Endothelial cell of umbilical vein (primary cell): ENCODE data around the gene ANKRD44. TPM values are rescaled to one million over a fixed set of nuclear protein-coding genes. Genes with fewer than 3 reads are reported as not detected.

Experiments
- BruUV-seq: library from RNA; stranded (reverse); fragments of 400-500 nt; replicated peaks from 2 replicates; lab custom pipeline; 2021; lab: Mats Ljungman, UMichigan
- CTCF ChIA-PET: fragments of 300-600, 350-600 bp; sonication (Branson Sonifier 250); formaldehyde crosslinking; loops from one replicate; lab custom pipeline; 2021; ENCODE audit warnings: antibody characterized with exemption, inconsistent platforms; lab: Charles Lee
- POLR2A ChIA-PET: fragments of 300-600, 350-600 bp; sonication (Branson Sonifier 250); formaldehyde crosslinking; loops from one replicate; lab custom pipeline; 2021; ENCODE audit warnings: antibody characterized with exemption, inconsistent platforms; lab: Charles Lee
- DNase-seq: peaks from one replicate; pipeline ENCODE4 v3.0.0-alpha.2; 2011; ENCODE audit warnings: low read depth, low spot score
- FAIRE-seq: peaks from 2 replicates; lab custom pipeline; 2011; peaks lifted over from hg19 to GRCh38; lab: Jason Lieb, UNC
- H2AFZ ChIP-seq: 2 replicates; pipeline ENCODE4 v1.6.0; 2012; ENCODE audit warnings: low read depth, low read length, control low read depth, inconsistent platforms
- H3K27ac ChIP-seq: 2 replicates; pipeline ENCODE4 v1.5.1; 2011; ENCODE audit warnings: low read depth, mild to moderate bottlenecking, control low read depth, low read length, moderate library complexity; ENCODE audit not compliant: insufficient read depth
- H3K27me3 ChIP-seq, 2 experiments: 2 replicates each; pipeline versions ENCODE4 v1.6.0 to v1.6.1; 2011; ENCODE audit warnings: low read length in 2 of 2, mixed read lengths in 1 of 2; ENCODE audit not compliant: control insufficient read depth in 2 of 2, insufficient read depth in 2 of 2
- H3K36me3 ChIP-seq, 2 experiments: 2 replicates in 1 of 2; 3 replicates in 1 of 2; pipeline ENCODE4 v1.5.1; 2011; ENCODE audit warnings: low read length in 2 of 2, mild to moderate bottlenecking in 1 of 2, moderate library complexity in 1 of 2; ENCODE audit not compliant: control insufficient read depth in 2 of 2, insufficient read depth in 2 of 2; ENCODE audit errors: extremely low read depth in 1 of 2
- H3K4me1 ChIP-seq: 3 replicates; pipeline ENCODE4 v1.5.1; 2011; ENCODE audit warnings: mild to moderate bottlenecking, low read length; ENCODE audit not compliant: control insufficient read depth, insufficient read depth; ENCODE audit errors: extremely low read depth
- H3K4me2 ChIP-seq: 2 replicates; pipeline ENCODE4 v1.6.1; 2011; ENCODE audit warnings: low read length, control low read depth, mixed read lengths; ENCODE audit not compliant: insufficient read depth
- H3K4me3 ChIP-seq, 3 experiments: fragments of 200-600 bp in 1 of 3; sonication (generic), shearing (Covaris generic) in 1 of 3; replicated peaks in 1 of 3; 2 replicates each; pipeline ENCODE4 v1.5.1; 2011 to 2016; ENCODE audit warnings: control low read depth in 3 of 3, low read length in 3 of 3, mild to moderate bottlenecking in 2 of 3, inconsistent platforms in 1 of 3, low read depth in 1 of 3, moderate library complexity in 1 of 3; ENCODE audit not compliant: insufficient read depth in 1 of 3
- H3K79me2 ChIP-seq: 2 replicates; pipeline ENCODE4 v1.6.0; 2012; ENCODE audit warnings: low read length, inconsistent platforms; ENCODE audit not compliant: control insufficient read depth, insufficient read depth
- H3K9ac ChIP-seq: replicated peaks from 2 replicates; pipeline ENCODE3; 2011; ENCODE audit warnings: low read length, control low read depth; ENCODE audit not compliant: insufficient read depth; ENCODE audit errors: extremely low read depth
- H3K9me1 ChIP-seq: replicated peaks from 3 replicates; pipeline ENCODE4 v1.6.0; 2011; ENCODE audit warnings: mild to moderate bottlenecking, low read length; ENCODE audit not compliant: control insufficient read depth, insufficient read depth; ENCODE audit errors: extremely low read depth
- H3K9me3 ChIP-seq: replicated peaks from 2 replicates; pipeline ENCODE4 v1.5.1; 2012; ENCODE audit warnings: low read length, inconsistent platforms; ENCODE audit not compliant: control insufficient read depth, insufficient read depth
- H4K20me1 ChIP-seq: replicated peaks from 2 replicates; pipeline ENCODE3; 2011; ENCODE audit warnings: mild to moderate bottlenecking, low read length; ENCODE audit not compliant: control insufficient read depth, insufficient read depth; ENCODE audit errors: extremely low read depth
- CTCF ChIP-seq, 2 donors: IDR thresholded peaks; 1 replicate in 1 of 2; 2 replicates in 1 of 2; pipeline ENCODE4 v1.5.1; 2011; ENCODE audit warnings: low read length in 2 of 2, mild to moderate bottlenecking in 2 of 2, moderate library complexity in 2 of 2, control low read depth in 1 of 2, inconsistent platforms in 1 of 2, low read depth in 1 of 2; ENCODE audit not compliant: insufficient read depth in 1 of 2; ENCODE audit errors: extremely low read depth in 1 of 2
- EZH2 ChIP-seq: IDR thresholded peaks from 2 replicates; pipeline ENCODE4 v1.6.1; 2012; ENCODE audit warnings: borderline replicate concordance, low read depth, mild to moderate bottlenecking, moderate library complexity, low read length, inconsistent platforms; ENCODE audit not compliant: severe bottlenecking
- FOS ChIP-seq: IDR thresholded peaks from 2 replicates; pipeline ENCODE4 v1.6.1; 2011; ENCODE audit warnings: mild to moderate bottlenecking, low read length, moderate library complexity, borderline replicate concordance; ENCODE audit not compliant: insufficient read depth
- GATA2 ChIP-seq: IDR thresholded peaks from 2 replicates; pipeline ENCODE4 v1.7.0; 2011; ENCODE audit warnings: low read depth, mild to moderate bottlenecking, moderate library complexity, mixed read lengths, low read length; ENCODE audit not compliant: insufficient read length, insufficient read depth
- JUN ChIP-seq: IDR thresholded peaks from 2 replicates; pipeline ENCODE4 v1.6.1; 2011; ENCODE audit warnings: borderline replicate concordance, low read depth; ENCODE audit not compliant: insufficient read length, insufficient read depth
- MAX ChIP-seq: IDR thresholded peaks from 2 replicates; pipeline ENCODE4 v1.6.1; 2011; ENCODE audit not compliant: insufficient read depth, insufficient read length
- MYC ChIP-seq: IDR thresholded peaks from one replicate; pipeline ENCODE4 v1.6.1; 2011; ENCODE audit warnings: mild to moderate bottlenecking, low read depth, low read length
- POLR2A ChIP-seq: IDR thresholded peaks from 2 replicates; pipeline ENCODE4 v1.6.1; 2012; ENCODE audit warnings: low read depth, mild to moderate bottlenecking, control low read depth, low read length
- POLR2AphosphoS5 ChIP-seq: IDR thresholded peaks from 2 replicates; pipeline ENCODE4 v1.6.1; 2012; ENCODE audit warnings: low read depth, mild to moderate bottlenecking, control low read depth, low read length, moderate library complexity; ENCODE audit not compliant: insufficient read depth
- dilution Hi-C: fragments of 300-500 bp; cut with MboI; formaldehyde crosslinking; loops from one replicate; pipeline ENCODE4 v1.15.0; 2019; ENCODE audit warnings: low sequenced_read_pairs; ENCODE audit not compliant: extremely low pct_ligation_motif_present
- intact Hi-C: fragments of 100-400 bp; cut with micrococcal nuclease; formaldehyde crosslinking; loops from one replicate; pipeline ENCODE4 v1.10.0; 2022
- polyA plus RNA-seq, 4 experiments: library from polyadenylated mRNA; depleted of rRNA in 3 of 4; stranded (reverse) in 3 of 4; unstranded in 1 of 4; fragments of >200 nt; gene quantifications; 2 replicates each; pipeline versions ENCODE4 v1.2.1 to v1.2.3, GENCODE V29; 2011 to 2012; ENCODE audit warnings: missing spikeins in 1 of 4
- total RNA-seq: library from RNA; stranded (reverse); gene quantifications from 2 replicates; pipeline ENCODE4 v1.2.3, GENCODE V29; 2021

The ANKRD44 gene
- total and polyA plus RNA-seq, 2 donors (not counting 3 experiments of a cell fraction or from before 2014, with no cell fraction given) = 3.4 to 6.1 TPM

- POLR2A ChIA-PET = no interaction called here
- no peak overlapping the region for H3K27ac ChIP-seq
Measured at GRCh38 chr2:197212344-197213262, 98.0 kb downstream of the ANKRD44 start.

More at GRCh38 chr2:197212344-197213262, 98.0 kb downstream of the ANKRD44 start:
- peak; percentile 18 for FAIRE-seq
- no peak overlapping the region for H3K4me3 ChIP-seq
- TF ChIP-seq MYC = no peak
- no peak for TF ChIP-seq EZH2
- TF ChIP-seq GATA2 = no peak
- TF ChIP-seq MAX = no peak
- TF ChIP-seq JUN = no peak
- TF ChIP-seq FOS = no peak
- TF ChIP-seq CTCF (IDR thresholded peaks at IDR 0.05; ENCODE audit: extremely low read depth in 1 of 2, insufficient read depth in 1 of 2, low read depth in 1 of 2, low read length in 2 of 2) = no peak
- no peak for TF ChIP-seq POLR2A
- TF ChIP-seq POLR2AphosphoS5 = no peak
- no peaks in the 10 kb centered on the region for H3K9me3 ChIP-seq
- dilution Hi-C loops (no loop called here), intact Hi-C loops (no loop called here)
- H3K79me2 ChIP-seq = no peaks in the 10 kb centered on the region
- H3K27me3 ChIP-seq = no peaks in the 10 kb centered on the region
- peaks cover 15% of the 10 kb centered on the region for H3K4me1 ChIP-seq
- H3K36me3 ChIP-seq = no peaks in the 10 kb centered on the region
- no peak for DNase-seq
- no peaks in the 10 kb centered on the region for H3K9me1 ChIP-seq
- H2AFZ ChIP-seq = peak overlapping the region; percentile 6
- no peak overlapping the region for H3K4me2 ChIP-seq
- BruUV-seq = no TSS peak
- CTCF ChIA-PET = no interaction called here
- no peaks in the 10 kb centered on the region for H4K20me1 ChIP-seq
- no peak overlapping the region for H3K9ac ChIP-seq
